H1 (cell line): ENCODE results near the gene SRRM5. TPM values are rescaled to one million over a fixed set of nuclear protein-coding genes. Genes with fewer than 3 reads are reported as not detected.

Experiments used
- CTCF ChIA-PET: fragments of 300-600 bp; sonication (Branson Sonifier 250); formaldehyde crosslinking; loops from one replicate; lab custom pipeline; 2021; ENCODE audit not compliant: partially characterized antibody; lab: Charles Lee
- POLR2A ChIA-PET: fragments of 300-600 bp; sonication (Branson Sonifier 250); formaldehyde crosslinking; loops from one replicate; lab custom pipeline; 2021; ENCODE audit warnings: inconsistent platforms; ENCODE audit not compliant: partially characterized antibody; lab: Charles Lee
- DNase-seq, 2 experiments: peaks; one replicate each; pipeline versions ENCODE4 v3.0.0 to v3.0.0-alpha.2; 2010 to 2022; ENCODE audit warnings: low spot score in 2 of 2, low read depth in 1 of 2, mixed read lengths in 1 of 2
- FAIRE-seq: peaks from 2 replicates; lab custom pipeline; 2011; peaks lifted over from hg19 to GRCh38; lab: Jason Lieb, UNC
- H2AFZ ChIP-seq: 2 replicates; pipeline ENCODE4 v1.8.1; 2012; ENCODE audit warnings: low read length, inconsistent platforms
- H2AK5ac ChIP-seq: 2 replicates; pipeline ENCODE4 v1.6.1; 2013; ENCODE audit warnings: low read depth, low read length
- H2BK120ac ChIP-seq: replicated peaks from 2 replicates; pipeline ENCODE3; 2013; ENCODE audit warnings: low read depth, low read length, inconsistent platforms
- H2BK12ac ChIP-seq: 2 replicates; pipeline ENCODE4 v1.6.1; 2013; ENCODE audit warnings: low read depth, low read length
- H2BK15ac ChIP-seq: 2 replicates; pipeline ENCODE4 v1.6.1; 2013; ENCODE audit warnings: low read length
- H2BK20ac ChIP-seq: 2 replicates; pipeline ENCODE4 v1.6.1; 2013; ENCODE audit warnings: low read length
- H2BK5ac ChIP-seq: 2 replicates; pipeline ENCODE4 v1.6.1; 2013; ENCODE audit warnings: low read depth, low read length
- H3K14ac ChIP-seq: 2 replicates; pipeline ENCODE4 v1.6.1; 2013; ENCODE audit warnings: inconsistent platforms; ENCODE audit not compliant: insufficient read length
- H3K18ac ChIP-seq: 2 replicates; pipeline ENCODE4 v1.6.1; 2013; ENCODE audit warnings: low read length; ENCODE audit errors: extremely low read depth
- H3K23ac ChIP-seq: 2 replicates; pipeline ENCODE4 v1.6.1; 2013; ENCODE audit warnings: inconsistent platforms; ENCODE audit not compliant: insufficient read length
- H3K23me2 ChIP-seq: 2 replicates; pipeline ENCODE4 v1.6.1; 2013; ENCODE audit warnings: low read depth, low read length
- H3K27ac ChIP-seq: 2 replicates; pipeline ENCODE4 v1.6.1; 2011; ENCODE audit warnings: low read depth, low read length, inconsistent platforms
- H3K27me3 ChIP-seq, 4 experiments: replicated peaks in 1 of 4; 1 replicate in 1 of 4; 2 replicates in 3 of 4; pipeline versions ENCODE4 v1.6.1 to v1.8.1; 2011 to 2013; ENCODE audit warnings: low read length in 3 of 4, mild to moderate bottlenecking in 3 of 4, inconsistent platforms in 2 of 4, mixed read lengths in 2 of 4, moderate library complexity in 1 of 4; ENCODE audit not compliant: control insufficient read depth in 3 of 4, insufficient read depth in 3 of 4; ENCODE audit errors: extremely low read depth in 1 of 4
- H3K36me3 ChIP-seq, 4 experiments: 2 replicates each; pipeline versions ENCODE4 v1.6.1 to v1.8.1; 2011 to 2013; ENCODE audit warnings: mild to moderate bottlenecking in 4 of 4, low read length in 3 of 4, moderate library complexity in 2 of 4, control low read depth in 1 of 4, inconsistent platforms in 1 of 4; ENCODE audit not compliant: insufficient read depth in 4 of 4, control insufficient read depth in 2 of 4
- H3K4ac ChIP-seq: replicated peaks from 2 replicates; pipeline ENCODE3; 2013; ENCODE audit warnings: low read length, low read depth, mixed read lengths, inconsistent platforms; ENCODE audit not compliant: insufficient read length
- H3K4me1 ChIP-seq, 4 experiments: replicated peaks in 1 of 4; 1 replicate in 1 of 4; 2 replicates in 3 of 4; pipeline versions ENCODE4 v1.6.1 to v1.8.1; 2011 to 2013; ENCODE audit warnings: low read length in 3 of 4, inconsistent platforms in 2 of 4, mixed read lengths in 1 of 4; ENCODE audit not compliant: insufficient read depth in 4 of 4, control insufficient read depth in 3 of 4
- H3K4me2 ChIP-seq, 2 experiments: 2 replicates each; pipeline versions ENCODE4 v1.6.1 to v1.8.1; 2011 to 2013; ENCODE audit warnings: low read depth in 2 of 2, low read length in 2 of 2, control low read depth in 1 of 2, inconsistent platforms in 1 of 2, mild to moderate bottlenecking in 1 of 2; ENCODE audit not compliant: insufficient read depth in 1 of 2
- H3K4me3 ChIP-seq, 4 experiments: fragments of 200-600, 300-600 bp in 1 of 4; sonication (generic), shearing (Covaris generic), sonication (Bioruptor Twin) in 1 of 4; 2 replicates each; pipeline versions ENCODE4 v1.5.1 to v1.8.1; 2011 to 2016; ENCODE audit warnings: low read length in 4 of 4, low read depth in 3 of 4, control low read depth in 2 of 4, inconsistent platforms in 2 of 4, mild to moderate bottlenecking in 2 of 4, mixed read lengths in 1 of 4, moderate library complexity in 1 of 4; ENCODE audit not compliant: insufficient read depth in 2 of 4; ENCODE audit errors: extremely low read depth in 1 of 4
- H3K56ac ChIP-seq: replicated peaks from 2 replicates; pipeline ENCODE3; 2013; ENCODE audit warnings: low read depth, mild to moderate bottlenecking, mixed read lengths, low read length, inconsistent platforms; ENCODE audit not compliant: insufficient read length
- H3K79me1 ChIP-seq: 2 replicates; pipeline ENCODE4 v1.6.1; 2013; ENCODE audit warnings: low read depth, low read length, control low read depth
- H3K79me2 ChIP-seq, 2 experiments: 2 replicates each; pipeline versions ENCODE4 v1.6.1 to v1.8.1; 2012 to 2013; ENCODE audit warnings: low read length in 2 of 2, mild to moderate bottlenecking in 2 of 2, inconsistent platforms in 1 of 2; ENCODE audit not compliant: insufficient read depth in 2 of 2, control insufficient read depth in 1 of 2
- H3K9ac ChIP-seq, 4 experiments: replicated peaks in 1 of 4; 1 replicate in 1 of 4; 2 replicates in 3 of 4; pipeline versions ENCODE4 v1.6.1 to v1.8.1; 2011 to 2013; ENCODE audit warnings: low read depth in 3 of 4, low read length in 3 of 4, control low read depth in 2 of 4, mild to moderate bottlenecking in 2 of 4, moderate library complexity in 2 of 4, inconsistent platforms in 1 of 4; ENCODE audit errors: extremely low read depth in 1 of 4
- H3K9me3 ChIP-seq, 2 experiments: 2 replicates each; pipeline versions ENCODE4 v1.6.1 to v1.8.1; 2012 to 2013; ENCODE audit warnings: mild to moderate bottlenecking in 2 of 2, moderate library complexity in 2 of 2, control low read depth in 1 of 2, inconsistent platforms in 1 of 2, low read depth in 1 of 2, low read length in 1 of 2, mixed read lengths in 1 of 2; ENCODE audit not compliant: insufficient read depth in 2 of 2
- H4K20me1 ChIP-seq, 2 experiments: replicated peaks in 1 of 2; 2 replicates each; pipeline versions ENCODE3 to v1.8.1; 2011 to 2013; ENCODE audit warnings: inconsistent platforms in 2 of 2, low read length in 2 of 2, mild to moderate bottlenecking in 1 of 2; ENCODE audit not compliant: insufficient read depth in 2 of 2, control insufficient read depth in 1 of 2
- H4K5ac ChIP-seq: 2 replicates; pipeline ENCODE4 v1.6.1; 2013; ENCODE audit warnings: low read length, low read depth, mixed read lengths, inconsistent platforms; ENCODE audit not compliant: insufficient read length
- H4K8ac ChIP-seq: 2 replicates; pipeline ENCODE4 v1.8.0; 2013; ENCODE audit warnings: mild to moderate bottlenecking, moderate library complexity, low read length, inconsistent platforms; ENCODE audit not compliant: insufficient read depth; ENCODE audit errors: extremely low read depth
- H4K91ac ChIP-seq: replicated peaks from 2 replicates; pipeline ENCODE3; 2013; ENCODE audit warnings: low read length, mixed read lengths, inconsistent platforms; ENCODE audit not compliant: insufficient read length
- EP300 ChIP-seq, 2 experiments: IDR thresholded peaks; 1 replicate in 1 of 2; 2 replicates in 1 of 2; pipeline ENCODE4 v1.6.1; 2011 to 2012; ENCODE audit warnings: low read depth in 2 of 2, low read length in 2 of 2, mild to moderate bottlenecking in 2 of 2, borderline replicate concordance in 1 of 2, inconsistent platforms in 1 of 2, moderate library complexity in 1 of 2
- GTF2F1 ChIP-seq: IDR thresholded peaks from 2 replicates; pipeline ENCODE4 v1.6.1; 2012; ENCODE audit warnings: low read depth, low read length, improper control_type of control experiment, borderline replicate concordance
- HDAC6 ChIP-seq: IDR thresholded peaks from one replicate; pipeline ENCODE4 v1.7.1; 2012; ENCODE audit warnings: low read depth, mild to moderate bottlenecking, inconsistent platforms, low read length, moderate library complexity
- JUND ChIP-seq: IDR thresholded peaks from 2 replicates; pipeline ENCODE4 v1.6.1; 2011; ENCODE audit warnings: mild to moderate bottlenecking, improper control_type of control experiment, low read length
- KDM1A ChIP-seq: fragments of 200-600, 300-600 bp; sonication (generic); IDR thresholded peaks from 2 replicates; pipeline ENCODE4 v1.7.1; 2016; ENCODE audit warnings: mild to moderate bottlenecking, low read length, borderline replicate concordance
- WGBS, 2 experiments: shearing (Covaris generic) in 1 of 2; methylation state at CpG; one replicate each; pipeline versions ENCODE4 v1.1.6 to v1.1.7; 2013 to 2015; ENCODE audit warnings: low lambda C conversion rate in 2 of 2, mixed read lengths in 2 of 2, inconsistent platforms in 1 of 2, low coverage in 1 of 2, missing lambda C conversion rate in 1 of 2; ENCODE audit not compliant: insufficient replicate concordance in 2 of 2, insufficient coverage in 1 of 2, insufficient read length in 1 of 2; ENCODE audit errors: extremely low coverage in 1 of 2, missing lambda C conversion rate in 1 of 2; 5-methylcytosine and 5-hydroxymethylcytosine counted together
- polyA plus RNA-seq, 7 experiments: library from polyadenylated mRNA; depleted of rRNA in 3 of 7; stranded (reverse) in 5 of 7; unstranded in 2 of 7; fragments of >200 nt in 5 of 7; fragments of 200-250 nt in 2 of 7; gene quantifications; 1 replicate in 5 of 7; 2 replicates in 1 of 7; 4 replicates in 1 of 7; pipeline versions ENCODE4 v1.2.1 to v1.2.3, GENCODE V29; 2011 to 2013; ENCODE audit warnings: missing spikeins in 2 of 7, mixed read lengths in 2 of 7
- total RNA-seq: library from RNA; stranded (reverse); fragmentation: NEBNext Ultra II Directional; extraction: Animal tissue kit (Norgen Biotek cat#: 25700); gene quantifications from 2 replicates; pipeline ENCODE4 v1.2.1, GENCODE V29; 2021
- TF ChIP-seq, protein P1 (sequence below), 3 experiments: IDR thresholded peaks; 1 replicate in 2 of 3; 2 replicates in 1 of 3; pipeline versions ENCODE4 v1.5.1 to v1.6.1; 2011; ENCODE audit warnings: low read length in 3 of 3, mild to moderate bottlenecking in 3 of 3, inconsistent platforms in 2 of 3, low read depth in 1 of 3, moderate library complexity in 1 of 3; ENCODE audit not compliant: insufficient read depth in 1 of 3; ENCODE audit errors: control extremely low read depth in 1 of 3

Gene SRRM5
- total and polyA plus RNA-seq, 2 of the 8 experiments (the other 6 are each of a cell fraction or from before 2014, with no cell fraction given) = 0.06 to 0.11 TPM

DNA sequence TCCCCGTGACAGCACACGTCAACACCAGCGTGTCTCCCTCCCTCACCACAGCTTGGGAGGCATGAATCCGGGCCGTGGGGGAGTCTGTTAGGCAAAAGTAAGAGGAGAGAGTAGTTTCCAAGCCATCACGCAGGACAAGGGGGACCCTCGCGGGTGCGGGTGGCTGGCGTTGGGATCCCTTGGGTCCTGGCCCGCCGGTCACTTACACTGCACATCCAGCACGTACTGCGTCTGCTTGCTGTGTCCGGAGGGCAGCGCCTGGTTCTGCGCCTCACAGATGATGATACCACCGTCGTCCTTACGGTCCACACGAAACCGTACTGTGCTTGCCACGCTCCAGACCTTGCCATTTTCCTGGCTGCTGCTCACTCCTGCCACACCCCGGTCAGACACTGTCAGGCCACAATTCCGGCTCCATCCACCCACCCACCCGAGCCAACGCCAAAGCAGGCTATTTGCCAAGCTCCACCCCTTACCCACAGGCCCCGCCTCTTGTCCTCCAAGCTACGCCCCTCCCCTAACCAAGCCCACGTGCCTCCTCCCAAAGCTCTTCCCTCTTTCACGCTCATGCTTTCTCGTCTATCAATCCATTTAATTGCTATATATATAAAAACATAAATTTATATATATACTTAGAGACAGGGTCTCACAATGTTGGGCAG, 14.2 kb downstream of the SRRM5 start:
- 88% methylated on average over 32 of the region's 32 CpGs; no CpG with 5 or more reads in 1 of the 2 experiments for WGBS, 2 experiments
- no peak overlapping the region for H3K27ac ChIP-seq
- H2AFZ ChIP-seq = no peak overlapping the region
- no peaks in the 10 kb centered on the region; a peak in 1 of 4 replicates for H3K79me2 ChIP-seq
- POLR2A ChIA-PET = interaction anchor here (1.3 to 1.4 kb wide), 2 partner anchors 9 to 31 kb away, joined by 3 to 9 read pairs; no protein-coding TSS in a partner anchor
- H2BK120ac ChIP-seq = no peak overlapping the region
- DNase-seq (peak in 1 of 2 experiments; percentile 79), FAIRE-seq (no peak)
- CTCF ChIA-PET = interaction anchor here (0.5 to 3.8 kb wide), 30 partner anchors 9 to 150 kb away, joined by 3 to 30 read pairs (median 4); partner anchors contain the start of genes IRGQ, SRRM5 and ZNF576
- H3K4ac ChIP-seq = no peak overlapping the region
- 0 out of 2 replicates have a peak overlapping the region, but pooled peaks have one; percentile 26 for H2AK5ac ChIP-seq
- H3K79me1 ChIP-seq = no peaks in the 10 kb centered on the region
- no peak overlapping the region for H3K4me3 ChIP-seq
- no peak overlapping the region for H2BK20ac ChIP-seq
- H2BK12ac ChIP-seq = peak overlapping the region; percentile 60; the same call in 1 of the 2 replicates
- H4K91ac ChIP-seq = no peak overlapping the region
- H3K9me3 ChIP-seq = no peaks in the 10 kb centered on the region
- H2BK5ac ChIP-seq = peak overlapping the region; percentile 66; the same call in 1 of the 2 replicates
- H3K56ac ChIP-seq = no peak overlapping the region
- no peak overlapping the region for H4K8ac ChIP-seq
- no peak overlapping the region for H3K4me2 ChIP-seq
- peaks cover 1 to 4% of the 10 kb centered on the region in 2 experiments for H4K20me1 ChIP-seq
- peaks cover 0 to 6% (median 3%) of the 10 kb centered on the region in 4 experiments; a peak in 2 of 7 replicates for H3K4me1 ChIP-seq
- no peaks in the 10 kb centered on the region; a peak in 2 of 8 replicates for H3K36me3 ChIP-seq
- no peak overlapping the region for H3K9ac ChIP-seq
- no peak overlapping the region for H4K5ac ChIP-seq
- H3K23me2 ChIP-seq = no peaks in the 10 kb centered on the region; the same call in 1 of the 2 replicates
- no peaks in the 10 kb centered on the region for H3K27me3 ChIP-seq
- H2BK15ac ChIP-seq = 0 out of 2 replicates have a peak overlapping the region, but pooled peaks have one; percentile 61
- no peak overlapping the region for H3K23ac ChIP-seq
- no peak overlapping the region for H3K18ac ChIP-seq
- no peak overlapping the region for H3K14ac ChIP-seq
- TF ChIP-seq HDAC6 = no peak
- no peak for TF ChIP-seq GTF2F1
- TF ChIP-seq, protein P1, sequence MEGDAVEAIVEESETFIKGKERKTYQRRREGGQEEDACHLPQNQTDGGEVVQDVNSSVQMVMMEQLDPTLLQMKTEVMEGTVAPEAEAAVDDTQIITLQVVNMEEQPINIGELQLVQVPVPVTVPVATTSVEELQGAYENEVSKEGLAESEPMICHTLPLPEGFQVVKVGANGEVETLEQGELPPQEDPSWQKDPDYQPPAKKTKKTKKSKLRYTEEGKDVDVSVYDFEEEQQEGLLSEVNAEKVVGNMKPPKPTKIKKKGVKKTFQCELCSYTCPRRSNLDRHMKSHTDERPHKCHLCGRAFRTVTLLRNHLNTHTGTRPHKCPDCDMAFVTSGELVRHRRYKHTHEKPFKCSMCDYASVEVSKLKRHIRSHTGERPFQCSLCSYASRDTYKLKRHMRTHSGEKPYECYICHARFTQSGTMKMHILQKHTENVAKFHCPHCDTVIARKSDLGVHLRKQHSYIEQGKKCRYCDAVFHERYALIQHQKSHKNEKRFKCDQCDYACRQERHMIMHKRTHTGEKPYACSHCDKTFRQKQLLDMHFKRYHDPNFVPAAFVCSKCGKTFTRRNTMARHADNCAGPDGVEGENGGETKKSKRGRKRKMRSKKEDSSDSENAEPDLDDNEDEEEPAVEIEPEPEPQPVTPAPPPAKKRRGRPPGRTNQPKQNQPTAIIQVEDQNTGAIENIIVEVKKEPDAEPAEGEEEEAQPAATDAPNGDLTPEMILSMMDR (IDR thresholded peaks at IDR 0.05; ENCODE audit: control extremely low read depth in 1 of 3, insufficient read depth in 1 of 3, low read depth in 1 of 3, low read length in 3 of 3) = peak in 2 of 3 experiments; percentile 15 to 39; a peak in 3 of 4 replicates
- no peak for TF ChIP-seq KDM1A
- TF ChIP-seq JUND = no peak
- TF ChIP-seq EP300 (IDR thresholded peaks at IDR 0.05; ENCODE audit: borderline replicate concordance in 1 of 2, low read depth in 2 of 2, low read length in 2 of 2) = no peak
